ENCODE measurements around the gene SLIT3. TPM values are rescaled to one million over a fixed set of nuclear protein-coding genes. Genes with fewer than 3 reads are reported as not detected.

SLIT3 gene
- total and polyA plus RNA-seq, 4 experiments from 2014 or later = not detected

GRCh38 chr5:168836603-168837231, 464.2 kb downstream of the SLIT3 start:
- Mint-ChIP-seq H3K4me1 (peaks cover 0 to 8% (median 4%) of the 10 kb centered on the region in 4 donors), H3K9me3 (peaks cover 0 to 2% (median 0%) of the 10 kb centered on the region in 8 donors), H3K27me3 (peaks cover 3 to 10% of the 10 kb centered on the region in 2 donors), H3K27ac (peak overlapping the region in 1 of 7 donors; percentile 22), H3K36me3 (no peaks in the 10 kb centered on the region), H3K4me3 (no peak overlapping the region)
- Histone ChIP-seq H3K4me1 (ENCODE audit: insufficient read depth, low read length) (no peaks in the 10 kb centered on the region), H3K27me3 (ENCODE audit: insufficient read depth, low read length) (no peaks in the 10 kb centered on the region), H3K4me3 (ENCODE audit: low read length in 2 of 2) (no peak overlapping the region), H3K36me3 (ENCODE audit: insufficient read depth, low read length) (no peaks in the 10 kb centered on the region), H3K27ac (ENCODE audit: low read depth, low read length) (no peak overlapping the region), H3K9me3 (ENCODE audit: control insufficient read depth in 1 of 2, low read length in 2 of 2) (no peaks in the 10 kb centered on the region)
- no peak for DNase-seq
- CTCF ChIA-PET (ENCODE audit: partially characterized antibody) = interaction anchor here (1.4 kb wide), 1 partner anchor 10 kb away, joined by 4 read pairs; no protein-coding TSS in a partner anchor
- POLR2A ChIA-PET (ENCODE audit: partially characterized antibody) = no interaction called here
- intact Hi-C loops (cut with micrococcal nuclease) = no loop called here

- intact Hi-C loops (cut with micrococcal nuclease) = no loop called here
- Mint-ChIP-seq H3K4me3 (no peak overlapping the region), H3K27me3 (peaks cover 4 to 5% of the 10 kb centered on the region in 2 donors), H3K4me1 (peaks cover 0 to 8% (median 4%) of the 10 kb centered on the region in 4 donors), H3K36me3 (no peaks in the 10 kb centered on the region), H3K27ac (peak overlapping the region in 1 of 7 donors; percentile 19), H3K9me3 (peaks cover 0 to 3% (median 0%) of the 10 kb centered on the region in 8 donors)
- H3K9me3 ChIP-seq (ENCODE audit: control insufficient read depth in 1 of 2, low read length in 2 of 2) = no peaks in the 10 kb centered on the region
- H3K36me3 ChIP-seq (ENCODE audit: insufficient read depth, low read length) = no peaks in the 10 kb centered on the region
- no peak overlapping the region for H3K27ac ChIP-seq (ENCODE audit: low read depth, low read length)
- no peaks in the 10 kb centered on the region for H3K4me1 ChIP-seq (ENCODE audit: insufficient read depth, low read length)
- no peak for DNase-seq
- CTCF ChIA-PET (ENCODE audit: partially characterized antibody) = no interaction called here
- no peak overlapping the region for H3K4me3 ChIP-seq (ENCODE audit: low read length in 2 of 2)
- POLR2A ChIA-PET (ENCODE audit: partially characterized antibody) = no interaction called here
- no peaks in the 10 kb centered on the region for H3K27me3 ChIP-seq (ENCODE audit: insufficient read depth, low read length)
Measured at GRCh38 chr5:168833936-168834335, 467.0 kb downstream of the SLIT3 start.

GRCh38 chr5:168833383-168833782, 467.6 kb downstream of the SLIT3 start:
- POLR2A ChIA-PET (ENCODE audit: partially characterized antibody) = no interaction called here
- Mint-ChIP-seq H3K36me3 (no peaks in the 10 kb centered on the region), H3K9me3 (peaks cover 0 to 3% (median 0%) of the 10 kb centered on the region in 8 donors)

GRCh38 chr5:168832308-168832707, 468.6 kb downstream of the SLIT3 start:
- Mint-ChIP-seq H3K36me3 (no peaks in the 10 kb centered on the region), H3K27me3 (peaks cover 4 to 5% of the 10 kb centered on the region in 2 donors), H3K4me3 (no peak overlapping the region), H3K4me1 (peaks cover 0 to 8% (median 4%) of the 10 kb centered on the region in 4 donors), H3K9me3 (peaks cover 0 to 3% (median 0%) of the 10 kb centered on the region in 8 donors), H3K27ac (no peak overlapping the region)
- no peaks in the 10 kb centered on the region for H3K27me3 ChIP-seq (ENCODE audit: insufficient read depth, low read length)
- H3K36me3 ChIP-seq (ENCODE audit: insufficient read depth, low read length) = no peaks in the 10 kb centered on the region
- no peak overlapping the region for H3K27ac ChIP-seq (ENCODE audit: low read depth, low read length)
- DNase-seq = no peak
- ChIA-PET POLR2A (ENCODE audit: partially characterized antibody) (no interaction called here), CTCF (ENCODE audit: partially characterized antibody) (no interaction called here)
- no peaks in the 10 kb centered on the region for H3K9me3 ChIP-seq (ENCODE audit: control insufficient read depth in 1 of 2, low read length in 2 of 2)
- intact Hi-C loops (cut with micrococcal nuclease) = no loop called here
- no peaks in the 10 kb centered on the region for H3K4me1 ChIP-seq (ENCODE audit: insufficient read depth, low read length)
- no peak overlapping the region for H3K4me3 ChIP-seq (ENCODE audit: low read length in 2 of 2)

More at GRCh38 chr5:168833383-168833782, 467.6 kb downstream of the SLIT3 start:
- Histone ChIP-seq H3K4me1 (ENCODE audit: insufficient read depth, low read length) (no peaks in the 10 kb centered on the region), H3K4me3 (ENCODE audit: low read length in 2 of 2) (no peak overlapping the region), H3K36me3 (ENCODE audit: insufficient read depth, low read length) (no peaks in the 10 kb centered on the region), H3K27ac (ENCODE audit: low read depth, low read length) (no peak overlapping the region), H3K27me3 (ENCODE audit: insufficient read depth, low read length) (no peaks in the 10 kb centered on the region), H3K9me3 (ENCODE audit: control insufficient read depth in 1 of 2, low read length in 2 of 2) (no peaks in the 10 kb centered on the region)
- Mint-ChIP-seq H3K27me3 (peaks cover 4 to 5% of the 10 kb centered on the region in 2 donors), H3K4me3 (no peak overlapping the region), H3K27ac (no peak overlapping the region), H3K4me1 (peaks cover 0 to 8% (median 4%) of the 10 kb centered on the region in 4 donors)
- CTCF ChIA-PET (ENCODE audit: partially characterized antibody) = no interaction called here
- intact Hi-C loops (cut with micrococcal nuclease) = no loop called here
- DNase-seq = no peak

- Histone ChIP-seq H3K27me3 (ENCODE audit: insufficient read depth, low read length) (no peaks in the 10 kb centered on the region), H3K4me3 (ENCODE audit: low read length in 2 of 2) (no peak overlapping the region), H3K36me3 (ENCODE audit: insufficient read depth, low read length) (no peaks in the 10 kb centered on the region), H3K4me1 (ENCODE audit: insufficient read depth, low read length) (no peaks in the 10 kb centered on the region), H3K9me3 (ENCODE audit: control insufficient read depth in 1 of 2, low read length in 2 of 2) (no peaks in the 10 kb centered on the region), H3K27ac (ENCODE audit: low read depth, low read length) (no peak overlapping the region)
- Mint-ChIP-seq H3K36me3 (no peaks in the 10 kb centered on the region), H3K4me3 (no peak overlapping the region), H3K27ac (no peak overlapping the region), H3K4me1 (peaks cover 0 to 5% (median 2%) of the 10 kb centered on the region in 4 donors), H3K27me3 (peaks cover 4 to 5% of the 10 kb centered on the region in 2 donors), H3K9me3 (peaks cover 0 to 3% (median 0%) of the 10 kb centered on the region in 8 donors)
- ChIA-PET POLR2A (ENCODE audit: partially characterized antibody) (no interaction called here), CTCF (ENCODE audit: partially characterized antibody) (no interaction called here)
- intact Hi-C loops (cut with micrococcal nuclease) = no loop called here
- DNase-seq = no peak
Measured at GRCh38 chr5:168831383-168831782, 469.6 kb downstream of the SLIT3 start.

DNA sequence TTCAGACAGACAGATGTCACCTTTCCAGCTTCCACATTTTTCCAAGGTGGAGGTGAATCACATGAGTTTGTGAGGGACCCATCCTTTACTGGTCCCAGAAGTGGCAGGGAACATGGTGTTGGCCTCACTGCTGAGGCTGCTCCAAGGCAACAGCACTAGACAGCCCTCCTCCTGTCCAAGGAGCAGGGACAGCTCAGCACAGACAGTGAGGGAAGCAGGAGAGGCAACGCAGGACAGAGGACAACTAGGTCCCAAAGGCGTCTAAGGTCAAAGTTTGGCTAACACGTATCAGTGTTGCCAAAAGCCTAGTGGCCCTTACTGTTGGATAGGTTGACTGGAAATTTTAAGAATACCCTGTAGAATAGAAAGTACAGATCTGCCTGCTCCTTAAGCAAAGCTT, 470.1 kb downstream of the SLIT3 start:
- H3K27me3 ChIP-seq (ENCODE audit: insufficient read depth, low read length) = no peaks in the 10 kb centered on the region
- Mint-ChIP-seq H3K27ac (no peak overlapping the region), H3K4me1 (no peaks in the 10 kb centered on the region), H3K9me3 (peaks cover 0 to 3% (median 0%) of the 10 kb centered on the region in 8 donors), H3K36me3 (no peaks in the 10 kb centered on the region), H3K4me3 (no peak overlapping the region), H3K27me3 (peaks cover 4 to 5% of the 10 kb centered on the region in 2 donors)
- intact Hi-C loops (cut with micrococcal nuclease) = no loop called here
- H3K4me1 ChIP-seq (ENCODE audit: insufficient read depth, low read length) = no peaks in the 10 kb centered on the region
- H3K4me3 ChIP-seq (ENCODE audit: low read length in 2 of 2) = no peak overlapping the region
- ChIA-PET CTCF (ENCODE audit: partially characterized antibody) (no interaction called here), POLR2A (ENCODE audit: partially characterized antibody) (no interaction called here)
- no peak overlapping the region for H3K27ac ChIP-seq (ENCODE audit: low read depth, low read length)
- no peaks in the 10 kb centered on the region for H3K9me3 ChIP-seq (ENCODE audit: control insufficient read depth in 1 of 2, low read length in 2 of 2)
- no peak for DNase-seq
- no peaks in the 10 kb centered on the region for H3K36me3 ChIP-seq (ENCODE audit: insufficient read depth, low read length)

GRCh38 chr5:168829922-168830417, 471.0 kb downstream of the SLIT3 start:
- Mint-ChIP-seq H3K36me3 (no peaks in the 10 kb centered on the region), H3K4me1 (no peaks in the 10 kb centered on the region), H3K27me3 (peaks cover 4 to 5% of the 10 kb centered on the region in 2 donors), H3K9me3 (peaks cover 0 to 3% (median 0%) of the 10 kb centered on the region in 8 donors), H3K27ac (no peak overlapping the region), H3K4me3 (peak overlapping the region in 1 of 8 donors; percentile 15)
- intact Hi-C loops (cut with micrococcal nuclease) = no loop called here
- Histone ChIP-seq H3K27ac (ENCODE audit: low read depth, low read length) (no peak overlapping the region), H3K9me3 (ENCODE audit: control insufficient read depth in 1 of 2, low read length in 2 of 2) (no peaks in the 10 kb centered on the region), H3K4me3 (ENCODE audit: low read length in 2 of 2) (no peak overlapping the region), H3K27me3 (ENCODE audit: insufficient read depth, low read length) (no peaks in the 10 kb centered on the region), H3K4me1 (ENCODE audit: insufficient read depth, low read length) (no peaks in the 10 kb centered on the region), H3K36me3 (ENCODE audit: insufficient read depth, low read length) (no peaks in the 10 kb centered on the region)
- CTCF ChIA-PET (ENCODE audit: partially characterized antibody) = no interaction called here
- POLR2A ChIA-PET (ENCODE audit: partially characterized antibody) = no interaction called here
- no peak for DNase-seq

Data from CD4-positive, alpha-beta memory T cell (primary cell).